ENCODE results near the gene UTP11.

Gene UTP11

DNA sequence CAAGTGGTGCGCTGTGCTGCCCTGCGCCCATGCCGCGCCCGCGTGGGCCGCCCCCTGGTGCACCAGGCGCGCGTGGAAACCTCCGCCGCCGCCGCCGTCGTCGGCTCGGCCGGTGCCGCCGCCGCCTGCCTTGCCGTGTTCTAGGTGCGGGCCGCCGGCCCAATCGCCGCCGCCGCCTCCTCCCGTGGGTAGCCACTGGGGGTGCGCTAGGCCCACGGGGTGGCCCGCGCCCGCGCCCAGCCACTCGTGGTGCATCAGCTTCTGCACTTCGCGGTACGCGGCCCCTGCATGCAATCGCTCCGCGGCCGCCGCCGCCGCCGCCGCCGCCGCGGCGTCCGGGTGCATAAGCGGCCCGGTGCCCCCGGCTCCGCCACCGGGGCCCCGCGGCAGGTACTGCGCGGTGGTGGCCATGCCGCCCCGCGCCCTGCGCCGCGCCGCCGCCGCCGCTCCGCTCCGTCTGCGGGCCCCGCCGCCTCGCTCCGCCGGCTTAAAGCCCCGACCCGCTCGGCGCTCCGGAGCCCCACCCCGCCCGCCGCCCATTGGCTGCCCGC is 33.9 kb downstream of the UTP11 start, which contains the start of gene POU3F1:
Gene POU3F1, minus strand, starts transcription at position 461 of the 551 bp plus-strand sequence. Its CDS starts 50 bp downstream, at position 411.
- no peak for DNase-seq (ENCODE audit: low read depth in 2 of 2)

DNA sequence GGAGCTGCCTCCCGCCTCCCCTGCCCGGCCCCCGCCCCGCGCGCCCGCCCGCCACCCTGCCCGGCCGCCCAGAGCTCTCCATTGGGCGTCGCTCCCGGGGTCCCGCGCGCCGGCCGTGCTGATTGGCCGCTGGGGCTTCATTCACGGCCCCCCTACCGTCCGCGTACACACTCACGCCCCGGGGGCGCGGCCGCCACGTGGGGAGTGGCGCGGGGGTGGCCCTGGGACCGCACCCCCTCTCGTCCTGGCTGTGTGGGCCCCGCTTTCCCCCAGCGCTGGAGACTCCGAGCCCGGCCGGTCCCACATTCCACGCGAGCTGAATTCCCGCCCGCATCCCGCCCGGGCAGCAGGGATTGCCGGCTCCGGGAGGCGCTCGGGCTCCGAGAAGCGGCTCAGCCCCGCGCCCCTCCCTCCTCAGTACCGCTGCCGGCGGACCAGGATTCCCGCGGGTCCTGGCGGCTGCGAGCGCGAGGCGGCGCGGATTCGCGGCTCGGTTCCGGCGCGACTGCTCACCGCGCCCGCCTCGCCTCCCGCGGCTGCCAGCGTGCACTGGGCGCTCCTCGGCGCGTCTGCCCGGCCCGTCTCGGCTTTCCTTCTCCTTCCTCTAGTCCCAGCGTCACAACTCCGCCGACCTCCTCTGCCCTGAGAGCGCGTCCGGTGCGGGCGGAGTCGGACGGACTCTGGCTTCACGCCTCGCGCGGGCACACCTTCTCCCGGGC is 34.5 kb downstream of the UTP11 start:
- peak; percentile 51 to 63 for DNase-seq (ENCODE audit: low read depth in 2 of 2)

DNA sequence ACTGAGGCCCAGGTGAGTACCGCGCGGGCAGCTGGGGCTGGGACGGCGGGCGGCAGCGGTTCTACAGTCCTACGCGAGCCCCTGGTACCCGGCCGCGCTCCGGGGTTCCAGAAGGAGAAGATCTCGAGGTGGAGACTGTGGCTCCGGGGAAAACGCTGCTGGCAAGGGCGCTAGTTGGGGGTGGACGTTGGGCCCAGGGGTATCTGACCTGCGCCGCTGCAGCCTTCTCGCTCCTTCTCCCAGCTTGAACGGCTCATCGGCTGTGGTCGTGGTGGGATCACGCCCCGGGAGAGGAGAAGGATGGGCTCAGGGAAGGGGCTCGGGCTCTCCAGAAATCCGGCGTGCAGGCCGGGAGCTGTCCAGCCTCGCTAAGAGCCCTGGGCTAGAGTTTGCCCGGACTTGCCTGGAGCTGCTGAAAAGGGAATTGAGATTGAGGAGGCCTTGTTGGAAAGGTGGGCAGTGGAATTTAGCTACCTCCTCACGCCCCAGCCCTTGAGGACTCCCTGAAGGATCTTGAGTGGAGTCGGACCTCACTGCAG is 35.1 kb downstream of the UTP11 start:
- DNase-seq (ENCODE audit: low read depth in 2 of 2) = no peak

DNA sequence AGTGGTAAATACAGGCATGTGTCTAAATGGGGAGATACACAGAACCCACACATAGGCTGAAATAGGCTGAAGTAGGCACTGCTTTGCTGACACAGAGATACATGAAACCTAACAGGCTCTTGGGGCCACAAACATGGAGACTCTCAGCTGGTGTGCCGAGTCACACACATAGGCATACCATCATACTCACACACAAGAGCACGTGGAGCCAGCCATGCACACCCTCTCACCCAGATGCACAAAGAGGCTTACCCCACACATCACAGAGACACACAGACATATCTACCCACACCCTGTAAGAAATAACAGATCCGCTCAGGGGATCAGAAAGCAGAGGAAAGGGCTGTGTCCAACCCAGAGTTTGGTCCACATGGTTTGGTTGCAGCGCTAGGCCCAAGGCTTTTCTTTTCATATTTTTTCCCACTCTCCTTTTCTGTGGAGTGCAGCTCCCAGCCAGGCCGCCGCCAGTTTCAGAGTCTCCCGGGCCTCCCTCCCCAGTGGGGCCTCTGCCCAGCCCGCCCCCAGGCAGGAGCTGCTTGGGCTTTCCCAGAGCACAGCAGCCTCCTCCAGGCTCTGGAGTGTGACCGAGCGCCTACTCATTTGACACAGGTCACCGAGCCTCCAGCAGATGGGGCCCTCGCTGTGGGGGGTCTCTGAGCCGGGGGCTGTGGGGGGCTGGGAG is 38.0 kb downstream of the UTP11 start:
- DNase-seq (ENCODE audit: low read depth in 2 of 2) = no peak

DNA sequence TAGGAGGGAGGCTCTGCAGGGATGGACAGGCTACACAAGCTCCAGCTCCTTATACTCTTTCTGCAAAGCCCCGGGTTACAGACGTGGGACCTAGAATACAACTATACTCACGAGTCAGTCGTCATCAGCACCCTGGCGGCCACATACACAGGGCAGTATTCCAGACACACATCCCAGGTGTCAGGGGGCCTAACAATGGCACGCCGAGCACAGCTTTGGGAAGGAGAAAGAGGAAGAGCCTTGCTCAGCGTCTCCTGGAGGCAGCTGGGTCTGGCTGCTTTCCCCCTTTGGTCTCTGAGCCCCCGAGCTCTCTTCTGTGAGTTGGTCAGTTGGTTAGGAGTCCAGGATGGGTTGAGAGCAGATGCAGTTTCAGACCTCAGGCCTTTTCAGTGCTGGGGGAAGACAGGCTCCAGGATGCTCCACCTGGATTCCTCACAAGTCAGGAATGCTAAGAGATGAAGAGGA is 38.6 kb downstream of the UTP11 start:
- no peak for DNase-seq (ENCODE audit: low read depth in 2 of 2)

DNA sequence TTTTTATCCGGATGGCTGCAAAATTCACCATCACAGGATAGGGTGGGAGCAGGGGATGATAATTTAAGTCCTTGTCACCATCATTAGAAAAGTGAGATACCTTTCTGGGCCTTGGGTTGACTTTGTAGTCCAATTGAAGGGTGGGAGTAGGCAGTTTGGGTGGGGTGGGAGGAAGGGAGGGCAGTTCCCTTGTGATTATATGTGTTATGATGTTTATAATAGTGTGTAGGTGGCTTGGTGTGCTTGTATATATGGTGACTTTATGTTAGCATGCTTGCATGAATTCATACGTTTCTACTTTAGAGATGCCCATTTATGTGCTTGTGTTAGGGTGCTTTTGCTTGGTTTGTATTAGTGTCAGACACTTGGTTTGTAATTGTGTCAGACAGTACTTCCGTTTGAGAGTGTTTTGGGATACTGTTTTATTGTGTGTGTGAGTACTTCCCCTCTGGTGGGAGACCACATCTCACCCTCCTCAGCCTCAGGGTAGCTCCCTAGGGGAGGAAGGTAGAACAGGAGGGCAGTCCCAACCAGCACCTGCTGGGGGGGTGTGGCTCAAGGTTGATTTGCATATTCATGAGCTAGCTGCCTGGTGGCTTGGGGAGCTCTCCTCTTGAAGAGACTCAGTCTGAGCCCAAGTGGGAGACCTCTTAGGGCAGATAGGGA is 40.3 kb downstream of the UTP11 start:
- DNase-seq (ENCODE audit: low read depth in 2 of 2) = no peak

DNA sequence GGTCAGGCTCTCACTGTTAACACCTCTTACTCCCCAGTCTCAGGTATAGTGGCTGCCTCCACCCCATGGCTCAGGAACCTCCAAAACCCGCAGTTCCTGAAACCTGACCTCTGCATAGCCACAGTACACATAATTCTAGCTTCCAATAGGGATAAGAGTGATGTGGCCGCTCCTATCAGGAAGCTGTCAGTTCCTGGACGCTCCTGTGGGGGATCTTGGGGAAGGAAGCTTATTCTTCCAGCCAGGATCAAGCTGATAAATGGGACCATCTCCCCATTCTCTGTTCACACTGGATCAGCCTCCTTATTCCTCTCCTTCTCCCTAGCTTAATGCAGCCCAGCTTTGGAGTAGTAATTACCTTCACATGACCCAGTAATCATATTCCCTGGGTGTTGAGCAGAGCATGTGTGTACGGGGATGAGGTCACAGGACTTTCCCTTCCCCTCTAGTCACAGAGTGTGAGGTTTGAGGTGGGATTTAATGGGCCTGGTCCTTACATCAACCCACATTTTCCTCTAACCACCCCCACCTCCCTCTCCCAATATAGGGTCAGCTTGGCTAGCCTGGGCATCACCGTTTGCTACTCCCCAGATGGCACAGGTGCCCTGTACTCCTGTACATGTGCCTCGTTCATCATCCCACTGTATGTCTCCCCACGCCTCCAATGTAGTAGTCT is 41.0 kb downstream of the UTP11 start:
- no peak for DNase-seq (ENCODE audit: low read depth in 2 of 2)

DNA sequence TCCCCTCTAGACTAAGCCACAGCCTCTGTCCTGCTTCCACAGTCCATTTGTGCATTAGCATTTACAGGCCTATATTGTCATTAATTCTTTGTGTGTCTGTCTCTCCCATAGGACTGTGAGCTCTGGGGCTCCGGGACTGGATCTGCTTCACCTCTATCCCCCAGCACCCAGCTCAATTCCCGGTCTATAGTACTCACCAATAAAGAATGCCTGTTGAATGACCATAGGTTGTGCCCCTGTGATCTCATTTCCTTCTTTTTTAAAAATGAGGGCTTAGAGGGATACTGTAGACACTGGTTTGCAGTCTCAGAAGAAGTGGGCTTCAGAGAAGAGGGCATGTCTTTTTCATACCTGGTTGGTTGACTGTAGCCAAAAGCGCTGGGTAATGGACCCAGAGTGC is 42.9 kb downstream of the UTP11 start:
- no peak for DNase-seq (ENCODE audit: low read depth in 2 of 2)

DNA sequence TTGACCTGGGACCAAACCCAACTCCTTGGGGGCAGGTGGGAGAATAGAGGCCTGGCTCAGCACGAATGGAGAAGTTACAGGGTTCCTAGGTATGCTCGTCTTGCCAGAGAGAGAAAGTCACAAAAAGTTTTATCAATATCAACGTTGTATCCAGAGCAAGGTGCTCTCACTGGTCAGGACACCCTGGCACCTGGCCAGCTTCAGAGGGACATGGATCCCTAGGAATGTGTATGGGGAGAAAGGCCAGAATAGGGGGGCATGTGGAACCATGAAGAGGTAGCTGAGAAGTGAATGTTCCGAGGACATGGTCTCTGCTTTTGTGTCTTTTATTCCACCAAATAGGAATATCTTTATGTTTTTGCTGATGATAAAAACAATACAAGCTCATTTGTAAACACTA is 43.4 kb downstream of the UTP11 start:
- DNase-seq (ENCODE audit: low read depth in 2 of 2) = no peak

DNA sequence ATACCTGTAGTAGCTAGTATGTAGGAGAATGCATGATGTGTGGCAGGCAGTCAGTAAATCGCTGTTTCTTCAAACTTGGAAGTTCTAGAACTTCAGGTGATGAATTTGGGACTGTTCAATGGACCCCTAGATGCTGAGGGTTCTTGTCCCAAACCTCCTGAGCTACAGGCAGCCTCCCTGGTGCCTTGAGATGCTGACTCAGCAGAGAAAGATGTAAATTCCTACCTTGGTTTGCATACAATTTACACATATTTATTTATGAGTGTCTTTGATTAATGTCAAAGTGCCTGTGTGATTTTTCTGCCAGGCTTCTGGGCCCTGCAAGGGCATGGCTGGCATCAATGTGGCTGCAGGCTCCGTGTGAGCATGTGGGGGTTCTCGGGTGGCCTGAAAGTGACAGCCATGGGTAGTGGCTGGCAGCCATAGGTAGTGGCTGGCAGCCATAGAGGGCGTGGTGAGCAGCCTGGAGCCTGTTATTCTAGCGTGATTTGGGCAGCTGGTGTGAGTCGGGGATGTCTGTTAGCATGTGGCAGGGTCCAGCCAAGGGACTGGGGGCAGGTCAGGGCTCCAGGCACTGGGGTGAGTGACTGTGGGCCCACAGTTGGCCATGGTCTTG is 47.2 kb downstream of the UTP11 start:
- DNase-seq (ENCODE audit: low read depth in 2 of 2) = no peak

DNA sequence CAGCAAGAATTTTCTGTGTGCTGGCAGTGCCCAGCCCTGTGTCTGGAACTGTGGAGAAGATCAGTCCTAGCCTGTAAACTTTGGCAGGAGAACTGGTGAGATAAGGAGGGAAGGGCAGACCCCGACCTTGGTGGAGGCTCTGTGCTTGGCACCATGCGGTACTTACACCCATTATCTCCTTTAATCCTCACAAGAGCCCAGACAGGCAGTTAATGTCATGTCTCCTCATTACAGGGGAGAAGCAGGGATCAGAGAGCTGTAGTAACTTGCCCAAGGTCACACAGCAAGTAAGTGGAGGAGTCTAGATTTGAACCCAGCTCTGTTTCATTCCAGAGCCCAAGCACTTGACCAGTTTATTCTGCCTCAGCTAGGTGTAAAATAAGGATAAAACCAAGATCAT is 48.0 kb downstream of the UTP11 start:
- no peak for DNase-seq (ENCODE audit: low read depth in 2 of 2)

DNA sequence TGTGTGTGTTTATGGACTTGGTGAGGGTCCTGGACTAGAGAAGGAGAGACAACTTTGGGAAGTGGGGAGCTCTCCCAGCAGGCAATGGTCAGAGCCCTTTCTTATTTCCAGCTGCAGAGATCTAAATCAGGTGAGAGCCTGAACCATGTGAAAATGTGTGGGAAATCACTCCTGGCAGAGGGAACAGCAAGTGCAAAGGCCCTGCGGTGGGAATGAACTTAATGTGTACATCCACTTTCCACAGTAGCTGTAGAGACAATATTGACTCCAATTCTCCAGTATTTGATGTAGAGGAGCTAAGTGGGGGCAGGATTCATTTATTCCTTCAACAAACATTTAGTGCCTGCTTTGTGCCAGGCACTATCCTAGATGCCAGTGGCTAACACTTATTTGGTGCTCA is 48.8 kb downstream of the UTP11 start:
- no peak for DNase-seq (ENCODE audit: low read depth in 2 of 2)

DNA sequence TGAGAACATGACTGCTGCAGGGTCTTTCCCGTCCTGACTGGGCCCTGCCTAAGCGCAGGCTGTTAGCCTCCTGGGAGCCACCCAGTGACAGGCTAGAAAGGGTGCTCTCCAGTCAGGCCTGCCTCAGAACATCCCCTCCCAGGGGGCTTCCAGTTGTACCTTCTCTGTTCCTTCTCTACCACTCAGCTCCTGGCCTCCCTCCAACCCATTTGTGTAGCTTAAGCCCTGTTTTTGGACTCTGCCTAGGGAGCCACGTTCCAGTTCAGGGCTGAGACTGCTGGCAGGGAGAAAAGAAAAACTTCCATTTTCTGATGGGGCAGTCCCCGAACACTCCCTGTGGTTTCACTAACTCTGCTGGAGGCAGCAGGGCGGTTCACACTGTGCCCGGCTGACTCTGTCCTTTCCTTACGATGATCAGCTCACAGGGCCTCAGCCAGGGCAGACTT is 49.4 kb downstream of the UTP11 start:
- DNase-seq (ENCODE audit: low read depth in 2 of 2) = no peak

DNA sequence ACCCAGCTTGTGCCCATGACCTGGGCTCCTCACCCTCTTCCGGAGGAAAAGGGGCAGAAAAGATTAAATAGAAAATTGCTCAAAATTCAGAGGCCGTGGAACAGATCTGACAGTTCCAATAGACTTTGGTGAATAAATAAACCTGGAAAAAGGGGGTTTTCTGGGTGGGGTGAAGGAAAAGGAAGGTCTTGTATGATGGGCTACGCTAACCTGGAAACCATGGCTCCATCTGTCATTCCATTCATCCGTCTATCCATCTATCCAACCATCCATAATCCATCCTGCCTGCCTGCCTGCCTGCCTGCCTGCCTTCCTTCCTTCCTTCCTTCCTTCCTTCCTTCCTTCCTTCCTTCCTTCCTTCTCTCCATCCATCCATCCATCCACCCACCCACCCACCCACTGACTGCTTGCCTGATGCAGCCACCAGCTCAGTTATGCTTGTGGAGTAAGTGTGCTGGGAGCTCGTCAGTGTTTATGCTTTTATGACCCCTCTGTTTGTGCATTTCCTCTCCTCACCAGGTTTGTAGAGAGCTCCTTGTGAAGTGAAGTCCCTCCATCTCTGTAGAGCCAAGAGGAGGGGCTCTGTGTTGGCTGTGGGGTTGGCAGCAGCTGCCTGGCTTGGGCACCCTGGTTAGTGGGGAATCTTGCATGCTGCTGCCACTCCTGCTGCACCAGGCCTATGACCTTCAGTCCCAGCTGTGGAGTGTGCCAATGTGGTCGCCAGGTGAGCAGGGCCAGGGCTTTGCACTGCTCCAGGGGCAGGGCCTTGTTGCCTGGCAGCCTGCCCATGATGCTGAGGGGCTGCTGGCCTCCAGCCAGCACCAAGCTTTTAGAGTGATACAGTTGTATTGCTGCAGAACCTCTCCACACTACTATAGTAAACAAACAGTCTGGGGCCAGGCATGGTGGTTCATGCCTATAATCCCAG is 50.1 kb downstream of the UTP11 start:
- DNase-seq (ENCODE audit: low read depth in 2 of 2) = no peak

DNA sequence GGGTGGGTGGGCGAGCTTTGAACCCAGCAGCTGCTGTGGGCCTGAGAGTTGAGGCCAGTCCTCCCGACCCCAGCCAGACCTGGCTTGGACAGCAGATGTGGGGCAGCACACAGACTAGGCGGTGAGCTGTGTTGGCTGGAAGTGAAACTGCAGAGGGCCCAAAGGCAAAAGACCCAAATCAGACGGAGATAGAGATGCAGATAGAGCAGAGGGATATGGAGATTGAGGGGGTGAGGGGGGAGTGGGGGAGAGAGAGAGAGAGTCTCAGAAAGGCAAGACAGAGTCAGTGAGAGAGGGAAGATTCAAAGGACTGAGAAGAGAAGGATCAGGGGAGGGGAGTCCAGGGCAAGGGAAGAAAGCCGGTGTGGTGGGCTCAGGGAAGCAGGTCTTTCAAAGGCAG is 51.1 kb downstream of the UTP11 start:
- DNase-seq (ENCODE audit: low read depth in 2 of 2) = no peak

DNA sequence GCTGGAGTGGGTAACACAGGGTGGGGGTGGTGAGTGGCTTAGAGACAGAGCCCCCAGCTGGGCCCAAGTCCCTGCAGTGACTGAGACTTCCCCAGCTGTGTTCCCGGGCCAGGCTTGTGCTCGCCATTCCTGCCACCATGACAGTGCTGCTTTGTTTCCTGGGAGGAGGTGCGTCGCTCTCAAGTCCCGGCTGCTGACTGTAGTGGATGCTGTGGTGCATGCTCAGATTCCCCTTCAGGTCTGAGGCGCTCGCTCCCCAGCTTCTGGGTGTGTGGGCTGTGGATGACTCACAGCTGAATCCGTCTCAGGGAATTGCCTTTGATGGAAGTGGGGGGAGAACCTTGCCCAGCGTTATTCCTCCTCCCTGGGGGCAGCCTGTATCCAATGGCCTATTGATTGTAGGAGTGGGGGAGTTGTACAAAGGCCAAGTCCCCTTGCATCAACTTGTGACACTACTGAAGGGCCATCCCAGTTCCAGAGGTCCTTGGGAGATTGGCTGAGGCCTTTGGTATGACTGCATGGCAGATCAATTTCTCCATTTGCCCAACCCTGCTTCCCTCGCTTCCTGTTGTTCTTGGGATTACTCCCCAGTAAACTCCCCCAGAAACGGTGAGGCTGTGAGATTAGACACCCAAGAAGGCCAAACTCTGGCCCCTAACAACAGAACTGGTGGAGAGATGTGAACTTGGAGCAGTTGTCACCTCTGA is 51.8 kb downstream of the UTP11 start:
- DNase-seq (ENCODE audit: low read depth in 2 of 2) = peak; percentile 63 to 65

DNA sequence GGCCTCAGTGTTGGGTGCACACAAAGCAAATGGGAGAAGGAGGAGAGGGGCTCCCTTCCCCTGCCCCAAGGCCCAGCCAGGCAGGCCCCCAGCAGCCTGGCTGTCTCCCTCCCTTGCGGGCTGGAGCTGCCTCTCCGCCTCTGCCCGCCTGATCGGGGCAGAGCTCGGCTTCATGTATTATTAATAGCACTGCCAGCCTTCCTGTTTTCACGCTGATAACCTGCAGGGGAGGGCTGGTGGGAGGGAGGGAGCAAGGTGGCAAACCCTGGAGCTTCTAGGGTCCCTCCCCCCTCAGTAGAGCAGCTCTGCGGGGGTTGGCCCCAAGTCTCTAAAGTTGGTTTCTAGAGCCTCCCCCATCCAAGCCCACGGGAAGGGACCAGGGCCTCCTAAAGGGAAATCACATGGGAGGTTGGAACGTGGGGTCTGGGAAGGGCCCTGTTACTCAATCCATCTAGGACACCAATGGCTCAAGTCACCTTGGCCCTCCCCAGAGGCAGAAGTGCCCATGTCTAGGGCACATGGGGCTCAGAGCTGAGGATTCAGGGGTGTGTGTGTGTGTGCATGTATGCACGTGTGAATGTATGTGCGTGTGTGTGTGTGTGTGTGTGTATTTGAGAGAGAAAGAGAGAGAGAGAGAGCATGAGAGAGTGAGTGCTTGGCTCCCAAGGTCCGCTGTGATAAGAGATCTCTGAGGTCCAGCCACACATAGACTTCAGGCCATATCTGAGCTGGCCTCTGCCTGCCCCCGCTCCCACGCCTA is 55.9 kb downstream of the UTP11 start:
- DNase-seq (ENCODE audit: low read depth in 2 of 2) = no peak

DNA sequence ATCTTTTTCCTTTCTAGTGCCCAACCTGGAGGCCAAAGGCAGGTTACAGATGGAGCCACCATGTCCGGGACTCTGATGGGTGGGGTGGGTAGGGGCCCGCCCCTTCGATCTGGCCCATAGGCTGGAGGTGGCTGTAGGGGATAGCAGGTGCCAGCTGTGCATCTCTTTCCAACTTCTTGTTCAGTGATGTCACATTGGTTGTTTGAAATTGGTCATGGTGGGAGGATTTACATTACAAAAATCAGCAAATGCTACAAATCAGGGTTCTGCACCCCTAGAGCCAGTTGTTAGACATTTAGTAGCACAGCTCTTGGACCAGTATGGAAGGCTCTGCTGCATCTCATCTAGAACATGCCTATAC is 56.4 kb downstream of the UTP11 start:
- no peak for DNase-seq (ENCODE audit: low read depth in 2 of 2)
